Ishikawa (cell line): ENCODE measurements around the gene EOLA2.

Source experiments
- CEBPB ChIP-seq: IDR thresholded peaks from 2 replicates; pipeline ENCODE4 v1.6.1; 2012
- CREB1 ChIP-seq: IDR thresholded peaks from 2 replicates; pipeline ENCODE4 v1.6.1; 2012; ENCODE audit warnings: low read depth
- EGR1 ChIP-seq: IDR thresholded peaks from 2 replicates; pipeline ENCODE4 v1.6.1; 2012
- EP300 ChIP-seq: IDR thresholded peaks from 2 replicates; pipeline ENCODE4 v1.6.1; 2012; ENCODE audit warnings: borderline replicate concordance
- FOXM1 ChIP-seq: IDR thresholded peaks from 2 replicates; pipeline ENCODE4 v1.6.1; 2012; ENCODE audit warnings: low read depth, borderline replicate concordance
- NFIC ChIP-seq: IDR thresholded peaks from 2 replicates; pipeline ENCODE4 v1.6.1; 2012
- RAD21 ChIP-seq: IDR thresholded peaks from 2 replicates; pipeline ENCODE4 v1.6.1; 2012; ENCODE audit warnings: low read depth
- TAF1 ChIP-seq: IDR thresholded peaks from 2 replicates; pipeline ENCODE4 v1.6.1; 2012; ENCODE audit warnings: low read depth, mild to moderate bottlenecking
- TCF12 ChIP-seq: IDR thresholded peaks from 2 replicates; pipeline ENCODE4 v1.6.1; 2012; ENCODE audit warnings: low read depth
- TEAD4 ChIP-seq: IDR thresholded peaks from 2 replicates; pipeline ENCODE4 v1.6.1; 2012
- ZBTB7A ChIP-seq: IDR thresholded peaks from 2 replicates; pipeline ENCODE4 v1.6.1; 2012; ENCODE audit warnings: low read depth
- TF ChIP-seq, protein P1 (sequence below): IDR thresholded peaks from 2 replicates; pipeline ENCODE4 v1.6.1; 2012
- TF ChIP-seq, protein P2 (sequence below): IDR thresholded peaks from 2 replicates; pipeline ENCODE4 v1.6.1; 2012
- TF ChIP-seq, protein P3 (sequence below): IDR thresholded peaks from 2 replicates; pipeline ENCODE4 v1.6.1; 2012; ENCODE audit warnings: low read depth, mild to moderate bottlenecking

DNA sequence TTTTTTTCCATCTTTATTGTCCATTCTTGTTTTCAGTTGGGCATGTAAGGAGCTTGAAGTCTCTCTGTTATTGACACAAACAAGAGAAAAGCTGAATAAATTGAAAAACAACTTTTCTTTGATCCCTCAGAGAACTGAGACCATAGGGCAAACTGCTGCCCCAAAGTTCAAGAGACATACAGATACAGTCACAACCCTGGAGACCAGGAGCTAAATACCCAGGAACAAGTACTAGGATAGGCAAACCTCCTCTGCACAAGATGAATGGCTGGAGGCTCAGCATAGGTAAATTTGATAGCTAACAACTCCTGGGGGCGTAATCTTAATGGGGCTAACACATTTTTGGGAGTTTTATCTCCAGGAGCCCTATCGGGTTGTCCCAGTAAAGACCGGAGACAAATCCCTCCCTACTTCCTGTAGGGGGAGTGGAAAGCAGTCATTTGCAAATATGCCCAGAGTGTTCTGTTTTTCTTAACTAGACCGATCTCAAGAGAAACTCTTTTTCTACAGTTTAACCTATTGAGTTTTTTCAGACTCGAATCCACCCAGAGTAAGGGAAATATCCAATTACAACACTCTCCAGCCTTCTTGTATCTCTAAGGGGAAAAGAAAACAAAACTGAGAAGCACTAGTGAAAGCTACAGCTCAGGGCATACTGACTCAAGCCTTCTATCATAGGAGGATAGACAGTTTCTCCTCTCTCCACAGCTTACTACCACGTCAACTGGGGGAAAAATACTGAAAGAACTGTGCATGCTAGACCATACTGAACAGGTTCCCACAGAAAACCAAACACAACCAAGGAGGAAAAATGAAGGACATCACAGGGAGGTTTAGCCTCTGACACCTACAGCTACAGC, 34.2 kb downstream of the EOLA2 start:
- TF ChIP-seq EP300: no peak
- TF ChIP-seq, protein P1, sequence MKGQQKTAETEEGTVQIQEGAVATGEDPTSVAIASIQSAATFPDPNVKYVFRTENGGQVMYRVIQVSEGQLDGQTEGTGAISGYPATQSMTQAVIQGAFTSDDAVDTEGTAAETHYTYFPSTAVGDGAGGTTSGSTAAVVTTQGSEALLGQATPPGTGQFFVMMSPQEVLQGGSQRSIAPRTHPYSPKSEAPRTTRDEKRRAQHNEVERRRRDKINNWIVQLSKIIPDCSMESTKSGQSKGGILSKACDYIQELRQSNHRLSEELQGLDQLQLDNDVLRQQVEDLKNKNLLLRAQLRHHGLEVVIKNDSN: no peak
- TF ChIP-seq, protein P2, sequence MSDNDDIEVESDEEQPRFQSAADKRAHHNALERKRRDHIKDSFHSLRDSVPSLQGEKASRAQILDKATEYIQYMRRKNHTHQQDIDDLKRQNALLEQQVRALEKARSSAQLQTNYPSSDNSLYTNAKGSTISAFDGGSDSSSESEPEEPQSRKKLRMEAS: no peak
- no peak for TF ChIP-seq ZBTB7A
- TF ChIP-seq, protein P3, sequence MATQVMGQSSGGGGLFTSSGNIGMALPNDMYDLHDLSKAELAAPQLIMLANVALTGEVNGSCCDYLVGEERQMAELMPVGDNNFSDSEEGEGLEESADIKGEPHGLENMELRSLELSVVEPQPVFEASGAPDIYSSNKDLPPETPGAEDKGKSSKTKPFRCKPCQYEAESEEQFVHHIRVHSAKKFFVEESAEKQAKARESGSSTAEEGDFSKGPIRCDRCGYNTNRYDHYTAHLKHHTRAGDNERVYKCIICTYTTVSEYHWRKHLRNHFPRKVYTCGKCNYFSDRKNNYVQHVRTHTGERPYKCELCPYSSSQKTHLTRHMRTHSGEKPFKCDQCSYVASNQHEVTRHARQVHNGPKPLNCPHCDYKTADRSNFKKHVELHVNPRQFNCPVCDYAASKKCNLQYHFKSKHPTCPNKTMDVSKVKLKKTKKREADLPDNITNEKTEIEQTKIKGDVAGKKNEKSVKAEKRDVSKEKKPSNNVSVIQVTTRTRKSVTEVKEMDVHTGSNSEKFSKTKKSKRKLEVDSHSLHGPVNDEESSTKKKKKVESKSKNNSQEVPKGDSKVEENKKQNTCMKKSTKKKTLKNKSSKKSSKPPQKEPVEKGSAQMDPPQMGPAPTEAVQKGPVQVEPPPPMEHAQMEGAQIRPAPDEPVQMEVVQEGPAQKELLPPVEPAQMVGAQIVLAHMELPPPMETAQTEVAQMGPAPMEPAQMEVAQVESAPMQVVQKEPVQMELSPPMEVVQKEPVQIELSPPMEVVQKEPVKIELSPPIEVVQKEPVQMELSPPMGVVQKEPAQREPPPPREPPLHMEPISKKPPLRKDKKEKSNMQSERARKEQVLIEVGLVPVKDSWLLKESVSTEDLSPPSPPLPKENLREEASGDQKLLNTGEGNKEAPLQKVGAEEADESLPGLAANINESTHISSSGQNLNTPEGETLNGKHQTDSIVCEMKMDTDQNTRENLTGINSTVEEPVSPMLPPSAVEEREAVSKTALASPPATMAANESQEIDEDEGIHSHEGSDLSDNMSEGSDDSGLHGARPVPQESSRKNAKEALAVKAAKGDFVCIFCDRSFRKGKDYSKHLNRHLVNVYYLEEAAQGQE: no peak
- TF ChIP-seq TCF12: no peak
- TF ChIP-seq RAD21: no peak
- TF ChIP-seq TEAD4: no peak
- no peak for TF ChIP-seq NFIC
- TF ChIP-seq CREB1: no peak
- no peak for TF ChIP-seq TAF1
- TF ChIP-seq CEBPB: no peak
- no peak for TF ChIP-seq FOXM1
- no peak for TF ChIP-seq EGR1
